HCT116 (cell line): Measurements from ENCODE around the gene IFIT5.

Experiments
- CTCF ChIP-seq, 3 experiments: fragments of 200-600 bp in 1 of 3; sonication (generic) in 1 of 3; IDR thresholded peaks in 2 of 3; conservative IDR thresholded peaks in 1 of 3; 2 replicates each; pipeline ENCODE4 v1.5.1; 2012 to 2017; ENCODE audit warnings: low read depth in 2 of 3, low read length in 2 of 3, antibody characterized with exemption in 1 of 3, borderline replicate concordance in 1 of 3, control low read depth in 1 of 3, mild to moderate bottlenecking in 1 of 3, mixed read lengths in 1 of 3, mixed run types in 1 of 3, moderate library complexity in 1 of 3; ENCODE audit not compliant: insufficient read depth in 1 of 3
- EZH2 ChIP-seq: fragments of 200-600 bp; sonication (generic); IDR thresholded peaks from 2 replicates; pipeline ENCODE4 v1.6.1; 2017; ENCODE audit warnings: antibody characterized with exemption, mixed run types
- POLR2A ChIP-seq: IDR thresholded peaks from 2 replicates; pipeline ENCODE4 v1.7.0; 2011; ENCODE audit warnings: borderline replicate concordance; ENCODE audit not compliant: insufficient read depth, insufficient read length; ENCODE audit errors: extremely low read depth
- REST ChIP-seq: IDR thresholded peaks from 2 replicates; pipeline ENCODE4 v1.6.1; 2012; ENCODE audit warnings: low read depth

GRCh38 chr10:89379103-89379502 lies 35.3 kb upstream of the IFIT5 start:
- TF ChIP-seq EZH2 (no peak), REST (no peak), CTCF (IDR thresholded peaks at IDR 0.05 in 2 of 3, conservative IDR thresholded peaks at IDR 0.05 in 1 of 3; ENCODE audit: borderline replicate concordance in 1 of 3, insufficient read depth in 1 of 3, low read depth in 2 of 3, low read length in 2 of 3) (no peak), POLR2A (no peak)
